HepG2 (cell line): ENCODE measurements around the gene CCL17. TPM values are rescaled to one million over a fixed set of nuclear protein-coding genes. Genes with fewer than 3 reads are reported as not detected.

Experiments
- ADNP ChIP-seq: sonication (generic); formaldehyde crosslinking; IDR thresholded peaks from 2 replicates; pipeline ENCODE4 v1.4.0; 2020; ENCODE audit warnings: missing genetic modification reagents
- ARNT ChIP-seq: fragments of 450-650 bp; IDR thresholded peaks from 2 replicates; pipeline ENCODE4 v1.6.1; 2017
- E2F1 ChIP-seq: sonication (generic); formaldehyde crosslinking; IDR thresholded peaks from 2 replicates; pipeline ENCODE4 v1.5.0; 2020; ENCODE audit warnings: missing genetic modification reagents
- EEA1 ChIP-seq: sonication (generic); formaldehyde crosslinking; IDR thresholded peaks from 2 replicates; pipeline ENCODE4 v1.5.1; 2020; ENCODE audit warnings: mild to moderate bottlenecking, missing genetic modification reagents, borderline replicate concordance
- FOXA1 ChIP-seq, 2 experiments: fragments of 450-650 bp in 1 of 2; sonication (generic) in 1 of 2; formaldehyde crosslinking in 1 of 2; IDR thresholded peaks; 2 replicates each; pipeline versions ENCODE4 v1.4.0 to v1.6.1; 2016 to 2020; ENCODE audit warnings: missing genetic modification reagents in 1 of 2
- KLF16 ChIP-seq, 2 experiments: sonication (generic) in 1 of 2; formaldehyde crosslinking in 1 of 2; IDR thresholded peaks; 2 replicates each; pipeline versions ENCODE4 v1.6.1 to v1.8.0; 2016 to 2023; ENCODE audit warnings: missing genetic modification reagents in 2 of 2, missing compliant biosample characterization in 1 of 2
- MEIS1 ChIP-seq: sonication (generic); formaldehyde crosslinking; IDR thresholded peaks from 2 replicates; pipeline ENCODE4 v1.9.0; 2021; ENCODE audit warnings: mild to moderate bottlenecking, missing genetic modification reagents, moderate library complexity, borderline replicate concordance
- MNT ChIP-seq: fragments of 450-650 bp; IDR thresholded peaks from 2 replicates; pipeline ENCODE4 v1.6.1; 2016
- RFX5 ChIP-seq: IDR thresholded peaks from 2 replicates; pipeline ENCODE4 v1.6.1; 2011; ENCODE audit warnings: low read depth, low read length, improper control_type of control experiment
- SAP130 ChIP-seq: IDR thresholded peaks from 2 replicates; pipeline ENCODE4 v1.6.1; 2016; ENCODE audit warnings: low read depth
- SMC3 ChIP-seq: IDR thresholded peaks from 2 replicates; pipeline ENCODE4 v1.6.1; 2011; ENCODE audit warnings: low read length, improper control_type of control experiment
- TP53 ChIP-seq: sonication (generic); formaldehyde crosslinking; conservative IDR thresholded peaks from 2 replicates; pipeline ENCODE4 v1.4.0; 2020; ENCODE audit warnings: missing genetic modification reagents
- ZNF18 ChIP-seq: sonication (generic); formaldehyde crosslinking; IDR thresholded peaks from 2 replicates; pipeline ENCODE4 v1.8.0; 2022; ENCODE audit warnings: mild to moderate bottlenecking, missing genetic modification reagents; ENCODE audit not compliant: insufficient replicate concordance
- ZNF205 ChIP-seq: IDR thresholded peaks from 2 replicates; pipeline ENCODE4 v1.6.1; 2018; ENCODE audit warnings: missing biosample characterization, missing genetic modification reagents
- ZNF30 ChIP-seq: sonication (generic); formaldehyde crosslinking; IDR thresholded peaks from 2 replicates; pipeline ENCODE4 v1.5.0; 2020; ENCODE audit warnings: mild to moderate bottlenecking, missing genetic modification reagents
- ZNF354B ChIP-seq: sonication (generic); formaldehyde crosslinking; IDR thresholded peaks from 2 replicates; pipeline ENCODE4 v1.8.0; 2022; ENCODE audit warnings: mild to moderate bottlenecking, missing genetic modification reagents
- polyA plus RNA-seq, 8 experiments: library from polyadenylated mRNA; depleted of rRNA in 3 of 8; stranded (reverse) in 7 of 8; unstranded in 1 of 8; fragments of >200 nt; fragmentation: Illumina TruSeq in 4 of 8; extraction: Trizol in 4 of 8; gene quantifications; 2 replicates each; pipeline versions ENCODE4 v1.2.1 to v1.2.3, GENCODE V29; 2011 to 2016; ENCODE audit warnings: low read depth in 4 of 8, missing spikeins in 1 of 8, mixed read lengths in 1 of 8; ENCODE audit not compliant: insufficient read depth in 1 of 8
- total RNA-seq, 5 experiments: library from RNA; depleted of rRNA; stranded (reverse); fragments of >200 nt; fragmentation: Illumina TruSeq; extraction: Trizol; gene quantifications; 2 replicates each; pipeline ENCODE4 v1.2.3, GENCODE V29; 2016; ENCODE audit warnings: low read depth in 1 of 5
- TF ChIP-seq, protein P1 (sequence below): sonication (generic); formaldehyde crosslinking; IDR thresholded peaks from 2 replicates; pipeline ENCODE4 v1.4.0; 2020; ENCODE audit warnings: low read depth, mild to moderate bottlenecking, missing genetic modification reagents
- TF ChIP-seq, protein P2 (sequence below): sonication (generic); formaldehyde crosslinking; IDR thresholded peaks from 2 replicates; pipeline ENCODE4 v1.5.1; 2020; ENCODE audit warnings: mild to moderate bottlenecking, missing genetic modification reagents, borderline replicate concordance
- TF ChIP-seq, protein P3 (sequence below): sonication (generic); formaldehyde crosslinking; IDR thresholded peaks from 2 replicates; pipeline ENCODE4 v1.5.1; 2020; ENCODE audit warnings: mild to moderate bottlenecking, missing genetic modification reagents, moderate library complexity

CCL17 gene
- total and polyA plus RNA-seq, 2 of the 13 experiments (the other 11 are each of a cell fraction or from before 2014, with no cell fraction given) = not detected

DNA sequence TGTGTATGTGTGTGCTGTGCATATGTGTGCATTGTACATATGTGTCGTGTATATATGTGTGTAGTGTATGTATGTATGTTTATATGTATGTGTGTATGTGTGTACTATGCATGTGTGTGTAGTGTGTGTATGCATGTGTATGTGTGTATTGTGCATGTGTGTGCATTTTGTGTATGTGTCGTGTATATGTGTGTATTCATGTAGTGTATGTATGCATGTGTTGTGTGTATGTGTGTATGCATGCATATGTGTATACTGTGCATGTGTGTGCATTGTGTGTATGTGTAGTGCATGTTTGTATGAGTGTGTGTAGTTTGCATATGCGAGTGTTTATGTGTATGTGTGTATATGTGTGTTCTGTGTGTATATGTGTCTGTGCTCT, 15.5 kb upstream of the CCL17 start (continued):
- TF ChIP-seq, protein P1, sequence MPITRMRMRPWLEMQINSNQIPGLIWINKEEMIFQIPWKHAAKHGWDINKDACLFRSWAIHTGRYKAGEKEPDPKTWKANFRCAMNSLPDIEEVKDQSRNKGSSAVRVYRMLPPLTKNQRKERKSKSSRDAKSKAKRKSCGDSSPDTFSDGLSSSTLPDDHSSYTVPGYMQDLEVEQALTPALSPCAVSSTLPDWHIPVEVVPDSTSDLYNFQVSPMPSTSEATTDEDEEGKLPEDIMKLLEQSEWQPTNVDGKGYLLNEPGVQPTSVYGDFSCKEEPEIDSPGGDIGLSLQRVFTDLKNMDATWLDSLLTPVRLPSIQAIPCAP (CRISPR knock-in tag) = no peak
- TF ChIP-seq, protein P2, sequence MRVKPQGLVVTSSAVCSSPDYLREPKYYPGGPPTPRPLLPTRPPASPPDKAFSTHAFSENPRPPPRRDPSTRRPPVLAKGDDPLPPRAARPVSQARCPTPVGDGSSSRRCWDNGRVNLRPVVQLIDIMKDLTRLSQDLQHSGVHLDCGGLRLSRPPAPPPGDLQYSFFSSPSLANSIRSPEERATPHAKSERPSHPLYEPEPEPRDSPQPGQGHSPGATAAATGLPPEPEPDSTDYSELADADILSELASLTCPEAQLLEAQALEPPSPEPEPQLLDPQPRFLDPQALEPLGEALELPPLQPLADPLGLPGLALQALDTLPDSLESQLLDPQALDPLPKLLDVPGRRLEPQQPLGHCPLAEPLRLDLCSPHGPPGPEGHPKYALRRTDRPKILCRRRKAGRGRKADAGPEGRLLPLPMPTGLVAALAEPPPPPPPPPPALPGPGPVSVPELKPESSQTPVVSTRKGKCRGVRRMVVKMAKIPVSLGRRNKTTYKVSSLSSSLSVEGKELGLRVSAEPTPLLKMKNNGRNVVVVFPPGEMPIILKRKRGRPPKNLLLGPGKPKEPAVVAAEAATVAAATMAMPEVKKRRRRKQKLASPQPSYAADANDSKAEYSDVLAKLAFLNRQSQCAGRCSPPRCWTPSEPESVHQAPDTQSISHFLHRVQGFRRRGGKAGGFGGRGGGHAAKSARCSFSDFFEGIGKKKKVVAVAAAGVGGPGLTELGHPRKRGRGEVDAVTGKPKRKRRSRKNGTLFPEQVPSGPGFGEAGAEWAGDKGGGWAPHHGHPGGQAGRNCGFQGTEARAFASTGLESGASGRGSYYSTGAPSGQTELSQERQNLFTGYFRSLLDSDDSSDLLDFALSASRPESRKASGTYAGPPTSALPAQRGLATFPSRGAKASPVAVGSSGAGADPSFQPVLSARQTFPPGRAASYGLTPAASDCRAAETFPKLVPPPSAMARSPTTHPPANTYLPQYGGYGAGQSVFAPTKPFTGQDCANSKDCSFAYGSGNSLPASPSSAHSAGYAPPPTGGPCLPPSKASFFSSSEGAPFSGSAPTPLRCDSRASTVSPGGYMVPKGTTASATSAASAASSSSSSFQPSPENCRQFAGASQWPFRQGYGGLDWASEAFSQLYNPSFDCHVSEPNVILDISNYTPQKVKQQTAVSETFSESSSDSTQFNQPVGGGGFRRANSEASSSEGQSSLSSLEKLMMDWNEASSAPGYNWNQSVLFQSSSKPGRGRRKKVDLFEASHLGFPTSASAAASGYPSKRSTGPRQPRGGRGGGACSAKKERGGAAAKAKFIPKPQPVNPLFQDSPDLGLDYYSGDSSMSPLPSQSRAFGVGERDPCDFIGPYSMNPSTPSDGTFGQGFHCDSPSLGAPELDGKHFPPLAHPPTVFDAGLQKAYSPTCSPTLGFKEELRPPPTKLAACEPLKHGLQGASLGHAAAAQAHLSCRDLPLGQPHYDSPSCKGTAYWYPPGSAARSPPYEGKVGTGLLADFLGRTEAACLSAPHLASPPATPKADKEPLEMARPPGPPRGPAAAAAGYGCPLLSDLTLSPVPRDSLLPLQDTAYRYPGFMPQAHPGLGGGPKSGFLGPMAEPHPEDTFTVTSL = no peak
- TF ChIP-seq FOXA1 (IDR thresholded peaks at IDR 0.05) (0 out of 2 replicates have a peak, but pooled peaks have one; percentile 5), FOXA1 (CRISPR knock-in tag; IDR thresholded peaks at IDR 0.05) (no peak), ADNP (CRISPR knock-in tag) (no peak), ARNT (no peak), ZNF30 (CRISPR knock-in tag) (no peak), E2F1 (CRISPR knock-in tag) (no peak), KLF16 (CRISPR knock-in tag; IDR thresholded peaks at IDR 0.05) (no peak), EEA1 (CRISPR knock-in tag) (no peak), ZNF205 (CRISPR knock-in tag) (no peak), SAP130 (no peak), TP53 (CRISPR knock-in tag) (no peak), ZNF354B (no peak), RFX5 (no peak), ZNF18 (CRISPR knock-in tag) (no peak), MEIS1 (no peak), SMC3 (no peak), MNT (peak; percentile 78)
- TF ChIP-seq, protein P3, sequence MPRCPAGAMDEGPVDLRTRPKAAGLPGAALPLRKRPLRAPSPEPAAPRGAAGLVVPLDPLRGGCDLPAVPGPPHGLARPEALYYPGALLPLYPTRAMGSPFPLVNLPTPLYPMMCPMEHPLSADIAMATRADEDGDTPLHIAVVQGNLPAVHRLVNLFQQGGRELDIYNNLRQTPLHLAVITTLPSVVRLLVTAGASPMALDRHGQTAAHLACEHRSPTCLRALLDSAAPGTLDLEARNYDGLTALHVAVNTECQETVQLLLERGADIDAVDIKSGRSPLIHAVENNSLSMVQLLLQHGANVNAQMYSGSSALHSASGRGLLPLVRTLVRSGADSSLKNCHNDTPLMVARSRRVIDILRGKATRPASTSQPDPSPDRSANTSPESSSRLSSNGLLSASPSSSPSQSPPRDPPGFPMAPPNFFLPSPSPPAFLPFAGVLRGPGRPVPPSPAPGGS = no peak
